DND-41 (cell line): Measurements from ENCODE around the gene TAS2R40.

Experiments
- EZH2 ChIP-seq: IDR thresholded peaks from 3 replicates; pipeline ENCODE4 v1.6.1; 2012; ENCODE audit warnings: borderline replicate concordance, low read depth, mild to moderate bottlenecking, moderate library complexity, low read length, inconsistent platforms; ENCODE audit not compliant: severe bottlenecking
- TF ChIP-seq, protein P1 (sequence below): IDR thresholded peaks from 2 replicates; pipeline ENCODE4 v1.5.1; 2012; ENCODE audit warnings: borderline replicate concordance, low read length, moderate library complexity, mild to moderate bottlenecking; ENCODE audit not compliant: poor library complexity, severe bottlenecking; ENCODE audit errors: extremely low read depth

DNA sequence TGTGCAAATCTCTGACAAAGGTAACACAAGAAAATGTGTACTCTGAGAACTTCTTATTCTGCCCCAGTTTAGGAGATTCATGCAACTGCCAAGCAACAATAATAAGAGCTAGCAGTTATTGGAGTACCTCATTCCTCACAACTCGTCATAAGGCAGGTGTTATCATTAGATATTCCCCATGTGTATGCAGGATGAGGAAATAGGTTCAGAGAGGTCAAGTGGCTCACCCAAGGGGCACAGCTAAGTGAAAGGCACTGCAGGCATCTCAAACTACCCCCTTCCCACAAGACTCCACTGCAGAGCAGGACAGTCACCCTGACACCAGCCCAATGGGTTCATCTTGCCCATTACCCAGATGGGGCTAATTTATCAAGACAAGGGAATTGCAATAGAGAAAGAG is 40.1 kb downstream of the TAS2R40 start:
- TF ChIP-seq, protein P1, sequence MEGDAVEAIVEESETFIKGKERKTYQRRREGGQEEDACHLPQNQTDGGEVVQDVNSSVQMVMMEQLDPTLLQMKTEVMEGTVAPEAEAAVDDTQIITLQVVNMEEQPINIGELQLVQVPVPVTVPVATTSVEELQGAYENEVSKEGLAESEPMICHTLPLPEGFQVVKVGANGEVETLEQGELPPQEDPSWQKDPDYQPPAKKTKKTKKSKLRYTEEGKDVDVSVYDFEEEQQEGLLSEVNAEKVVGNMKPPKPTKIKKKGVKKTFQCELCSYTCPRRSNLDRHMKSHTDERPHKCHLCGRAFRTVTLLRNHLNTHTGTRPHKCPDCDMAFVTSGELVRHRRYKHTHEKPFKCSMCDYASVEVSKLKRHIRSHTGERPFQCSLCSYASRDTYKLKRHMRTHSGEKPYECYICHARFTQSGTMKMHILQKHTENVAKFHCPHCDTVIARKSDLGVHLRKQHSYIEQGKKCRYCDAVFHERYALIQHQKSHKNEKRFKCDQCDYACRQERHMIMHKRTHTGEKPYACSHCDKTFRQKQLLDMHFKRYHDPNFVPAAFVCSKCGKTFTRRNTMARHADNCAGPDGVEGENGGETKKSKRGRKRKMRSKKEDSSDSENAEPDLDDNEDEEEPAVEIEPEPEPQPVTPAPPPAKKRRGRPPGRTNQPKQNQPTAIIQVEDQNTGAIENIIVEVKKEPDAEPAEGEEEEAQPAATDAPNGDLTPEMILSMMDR: no peak
- TF ChIP-seq EZH2: no peak
